Kidney (tissue), 14 donors: Measurements from ENCODE around the gene ME2. TPM values are rescaled to one million over a fixed set of nuclear protein-coding genes. Genes with fewer than 3 reads are reported as not detected.
"Not testable (repeated sequence)": the region's sequence is repeated elsewhere in the genome, so short reads cannot be mapped to it uniquely, and the experiment has no call there.

Experiments used
- DNase-seq, 5 donors: peaks; one replicate each; pipeline ENCODE4 v3.0.0-alpha.2; 2013 to 2020
- FAIRE-seq: peaks from 2 replicates; lab custom pipeline; 2012; peaks lifted over from hg19 to GRCh38; lab: Jason Lieb, UNC
- H3K27ac ChIP-seq, 2 donors: one replicate each; pipeline ENCODE4 v1.7.0; 2013; ENCODE audit warnings: low read depth in 2 of 2, low read length in 2 of 2, inconsistent platforms in 1 of 2
- H3K27me3 ChIP-seq: one replicate; pipeline ENCODE4 v1.7.1; 2013; ENCODE audit warnings: low read length, inconsistent platforms; ENCODE audit not compliant: control insufficient read depth, insufficient read depth
- H3K36me3 ChIP-seq, 3 donors: one replicate each; pipeline versions ENCODE4 v1.7.0 to v1.7.1; 2013; ENCODE audit warnings: low read length in 3 of 3, control low read depth in 1 of 3, inconsistent platforms in 1 of 3; ENCODE audit not compliant: insufficient read depth in 3 of 3, control insufficient read depth in 2 of 3
- H3K4me1 ChIP-seq, 3 donors: one replicate each; pipeline versions ENCODE4 v1.7.0 to v1.7.1; 2013; ENCODE audit warnings: low read length in 3 of 3, inconsistent platforms in 1 of 3, low read depth in 1 of 3; ENCODE audit not compliant: control insufficient read depth in 2 of 3, insufficient read depth in 2 of 3
- H3K4me3 ChIP-seq, 3 donors: one replicate each; pipeline versions ENCODE4 v1.7.0 to v1.8.1; 2013; ENCODE audit warnings: low read length in 3 of 3, control low read depth in 1 of 3, inconsistent platforms in 1 of 3
- H3K9ac ChIP-seq, 3 donors: one replicate each; pipeline versions ENCODE4 v1.7.0 to v1.7.1; 2013; ENCODE audit warnings: low read length in 3 of 3, control low read depth in 1 of 3, inconsistent platforms in 1 of 3
- H3K9me3 ChIP-seq, 3 donors: one replicate each; pipeline versions ENCODE4 v1.7.0 to v1.7.1; 2013; ENCODE audit warnings: low read length in 3 of 3, control low read depth in 1 of 3, inconsistent platforms in 1 of 3; ENCODE audit not compliant: control insufficient read depth in 2 of 3, insufficient read depth in 1 of 3
- intact Hi-C: fragments of 100-400 bp; cut with DNase I; formaldehyde crosslinking; loops from one replicate; pipeline ENCODE4 v1.11.1; 2022
- polyA plus RNA-seq: library from polyadenylated mRNA; stranded (reverse); fragments of 350-450 nt; fragmentation: Illumina TruSeq; extraction: RNeasy Lipid Tissue Mini Kit (QIAGEN cat#74804); gene quantifications from one replicate; pipeline ENCODE4 v1.2.3, GENCODE V29; 2014; ENCODE audit warnings: low read depth, low replicate concordance; ENCODE audit not compliant: insufficient read depth
- total RNA-seq: library from RNA; stranded (reverse); fragmentation: NEBNext Ultra II Directional; extraction: Animal tissue kit (Norgen Biotek cat#: 25700); gene quantifications from one replicate; pipeline ENCODE4 v1.2.1, GENCODE V29; 2021
- TF ChIP-seq, protein P1 (sequence below): IDR thresholded peaks from 3 replicates; pipeline ENCODE4 v1.5.1; 2012; ENCODE audit warnings: mild to moderate bottlenecking, moderate library complexity, borderline replicate concordance; ENCODE audit not compliant: insufficient read depth; ENCODE audit errors: extremely low read depth
- donor health status: control.
- donor health status: control.
- donor health status: control.
- donor health status: control.
- donor health status: control.
- donor health status: DM: yes; HTN: yes; CAD: no.
- donor health status: Normal renal cell carcinoma (clear cell type).

The ME2 gene
- total and polyA plus RNA-seq, 2 donors from 2014 or later, result 20.5 to 32.8 TPM

DNA sequence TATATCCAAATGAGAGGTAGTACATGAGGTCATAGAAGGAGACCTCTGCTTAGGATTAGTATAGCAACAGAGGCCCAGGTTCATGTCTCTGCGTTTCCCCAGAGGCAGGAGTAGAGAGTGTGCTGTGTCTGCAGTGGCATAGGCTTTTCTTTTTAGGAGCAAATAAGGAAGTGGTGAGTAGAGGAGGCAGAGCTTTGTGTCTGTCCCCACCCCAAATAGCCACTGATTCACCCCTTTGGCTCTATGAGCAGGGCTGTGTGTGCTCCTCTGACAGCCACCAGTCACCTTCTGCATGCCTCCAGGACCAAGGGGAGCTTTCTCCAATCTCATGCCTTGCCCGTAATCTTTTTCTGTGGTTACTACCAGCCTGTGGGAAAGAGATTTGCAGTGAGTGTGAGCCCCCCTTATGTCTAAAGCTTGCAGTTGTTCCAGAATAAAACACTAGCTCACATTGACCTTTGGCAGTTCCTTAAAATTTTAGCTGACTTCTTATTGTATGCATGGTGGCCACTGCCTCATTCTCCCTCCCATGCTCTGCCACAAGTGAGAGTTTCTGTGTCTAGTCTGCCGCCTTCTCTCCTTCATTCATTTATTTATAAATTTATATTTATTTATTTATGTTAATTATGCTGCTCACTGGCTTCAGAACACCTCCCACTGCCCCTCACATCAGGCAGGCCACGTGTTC lies 65.5 kb downstream of the ME2 start:
- TF ChIP-seq, protein P1, sequence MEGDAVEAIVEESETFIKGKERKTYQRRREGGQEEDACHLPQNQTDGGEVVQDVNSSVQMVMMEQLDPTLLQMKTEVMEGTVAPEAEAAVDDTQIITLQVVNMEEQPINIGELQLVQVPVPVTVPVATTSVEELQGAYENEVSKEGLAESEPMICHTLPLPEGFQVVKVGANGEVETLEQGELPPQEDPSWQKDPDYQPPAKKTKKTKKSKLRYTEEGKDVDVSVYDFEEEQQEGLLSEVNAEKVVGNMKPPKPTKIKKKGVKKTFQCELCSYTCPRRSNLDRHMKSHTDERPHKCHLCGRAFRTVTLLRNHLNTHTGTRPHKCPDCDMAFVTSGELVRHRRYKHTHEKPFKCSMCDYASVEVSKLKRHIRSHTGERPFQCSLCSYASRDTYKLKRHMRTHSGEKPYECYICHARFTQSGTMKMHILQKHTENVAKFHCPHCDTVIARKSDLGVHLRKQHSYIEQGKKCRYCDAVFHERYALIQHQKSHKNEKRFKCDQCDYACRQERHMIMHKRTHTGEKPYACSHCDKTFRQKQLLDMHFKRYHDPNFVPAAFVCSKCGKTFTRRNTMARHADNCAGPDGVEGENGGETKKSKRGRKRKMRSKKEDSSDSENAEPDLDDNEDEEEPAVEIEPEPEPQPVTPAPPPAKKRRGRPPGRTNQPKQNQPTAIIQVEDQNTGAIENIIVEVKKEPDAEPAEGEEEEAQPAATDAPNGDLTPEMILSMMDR, result no peak
- Histone ChIP-seq H3K36me3 (no peaks in the 10 kb centered on the region), H3K4me1 (no peaks in the 10 kb centered on the region), H3K9me3 (no peaks in the 10 kb centered on the region), H3K27ac (no peak overlapping the region), H3K4me3 (no peak overlapping the region), H3K9ac (no peak overlapping the region), H3K27me3 (no peaks in the 10 kb centered on the region)
- intact Hi-C loops, result no loop called here
- FAIRE-seq (no peak), DNase-seq (no peak)

DNA sequence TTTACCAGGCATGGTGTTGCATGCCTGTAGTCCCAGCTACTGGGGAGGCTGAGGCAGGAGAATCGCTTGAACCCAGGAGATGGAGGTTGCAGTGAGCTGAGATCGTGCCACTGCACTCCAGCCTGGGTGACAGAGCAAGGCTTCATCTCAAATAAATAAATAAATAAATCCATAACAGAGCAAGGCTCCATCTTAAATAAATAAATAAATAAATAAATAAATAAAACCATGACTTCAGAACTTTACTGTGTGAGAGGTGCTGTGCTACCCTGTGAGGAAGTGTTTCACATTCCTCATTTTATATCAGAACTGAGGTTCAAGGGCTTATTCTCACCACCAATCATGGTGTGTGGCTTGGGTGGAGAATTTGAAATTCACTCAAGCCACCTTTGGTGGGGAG lies 67.0 kb downstream of the ME2 start:
- H3K4me3 ChIP-seq, H3K4me1 ChIP-seq, H3K27ac ChIP-seq, H3K9ac ChIP-seq, H3K36me3 ChIP-seq, DNase-seq, H3K9me3 ChIP-seq, intact Hi-C loops, FAIRE-seq, H3K27me3 ChIP-seq: not testable (repeated sequence)

DNA sequence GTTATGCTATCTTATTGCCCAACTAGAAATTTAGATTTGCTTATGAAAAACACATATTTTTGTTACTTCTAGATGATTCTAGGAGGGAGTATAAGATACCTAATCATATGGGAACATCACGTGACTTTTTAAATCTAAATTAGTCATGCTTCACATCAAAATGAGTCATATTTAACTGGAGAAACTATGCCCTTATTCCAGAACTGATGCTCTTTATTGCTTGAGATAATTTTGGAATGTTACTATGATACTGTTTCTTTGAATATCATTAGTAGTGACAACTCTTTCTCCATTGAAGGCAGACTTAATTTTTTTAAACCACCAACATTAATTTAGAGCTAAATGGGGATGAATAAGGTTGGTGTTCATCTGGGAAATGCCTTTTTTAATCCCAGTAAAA lies 69.0 kb downstream of the ME2 start:
- Histone ChIP-seq H3K27ac (no peak overlapping the region), H3K4me3 (no peak overlapping the region), H3K4me1 (no peaks in the 10 kb centered on the region), H3K9ac (no peak overlapping the region), H3K9me3 (no peaks in the 10 kb centered on the region), H3K36me3 (no peaks in the 10 kb centered on the region), H3K27me3 (no peaks in the 10 kb centered on the region)
- DNase-seq (no peak), FAIRE-seq (no peak)
- intact Hi-C loops, result no loop called here
- TF ChIP-seq, protein P1, result no peak

DNA sequence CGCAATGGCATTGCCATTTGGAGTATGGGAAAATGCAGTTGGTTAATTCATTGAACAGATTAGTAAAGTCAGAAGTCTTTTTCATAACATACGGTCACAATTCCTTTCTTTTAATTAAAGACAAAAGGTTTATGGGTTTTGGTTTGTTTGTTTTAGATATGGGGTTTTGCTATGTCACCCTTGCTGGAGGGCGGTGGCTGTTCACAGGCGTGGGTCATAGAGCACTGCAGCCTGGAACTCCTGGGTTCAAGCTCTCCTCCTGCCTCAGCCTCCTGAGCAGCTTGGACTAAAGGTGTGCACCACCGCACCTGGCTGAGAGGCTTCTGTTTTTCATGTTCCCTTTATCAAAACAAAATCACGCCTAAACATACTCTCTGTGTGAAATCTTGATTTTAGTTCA lies 70.3 kb downstream of the ME2 start:
- intact Hi-C loops, result no loop called here

More for the DNA sequence above, 70.3 kb downstream of the ME2 start:
- Histone ChIP-seq H3K27ac (no peak overlapping the region), H3K27me3 (no peaks in the 10 kb centered on the region), H3K4me3 (no peak overlapping the region), H3K9me3 (no peaks in the 10 kb centered on the region), H3K9ac (no peak overlapping the region), H3K4me1 (no peaks in the 10 kb centered on the region), H3K36me3 (no peaks in the 10 kb centered on the region)
- TF ChIP-seq, protein P1, result no peak
- DNase-seq, result no peak
- FAIRE-seq, result no peak
